22Rv1 (cell line): ENCODE data around the gene KNCN.

ENCODE experiments used
- ZFX ChIP-seq: fragments of 450-650 bp; IDR thresholded peaks from 2 replicates; pipeline ENCODE4 v1.6.1; 2017; ENCODE audit warnings: antibody characterized with exemption, borderline replicate concordance
- TF ChIP-seq, protein P1 (sequence below): fragments of 450-650 bp; IDR thresholded peaks from 2 replicates; pipeline ENCODE4 v1.5.1; 2017; ENCODE audit warnings: mild to moderate bottlenecking

DNA sequence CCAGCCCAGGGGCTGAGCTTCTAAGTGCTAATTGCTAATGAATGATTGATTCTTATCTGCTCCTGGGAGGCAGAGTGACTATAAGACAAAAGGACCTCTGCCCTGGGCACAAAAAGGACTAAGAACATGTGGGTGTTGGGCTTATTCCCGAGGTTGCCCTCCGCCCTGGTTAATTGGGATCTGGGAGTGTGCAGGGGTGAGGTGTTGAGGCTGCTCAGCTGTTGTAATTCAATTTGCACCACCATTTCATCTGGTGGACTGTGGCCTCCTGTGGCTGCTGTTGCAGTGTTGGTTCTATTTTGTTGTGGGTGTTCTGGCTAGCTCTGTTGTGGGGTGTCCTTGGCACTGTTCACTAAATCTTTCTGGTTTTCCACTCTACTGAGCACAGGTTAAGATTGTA is 13.3 kb downstream of the KNCN start:
- TF ChIP-seq, protein P1, sequence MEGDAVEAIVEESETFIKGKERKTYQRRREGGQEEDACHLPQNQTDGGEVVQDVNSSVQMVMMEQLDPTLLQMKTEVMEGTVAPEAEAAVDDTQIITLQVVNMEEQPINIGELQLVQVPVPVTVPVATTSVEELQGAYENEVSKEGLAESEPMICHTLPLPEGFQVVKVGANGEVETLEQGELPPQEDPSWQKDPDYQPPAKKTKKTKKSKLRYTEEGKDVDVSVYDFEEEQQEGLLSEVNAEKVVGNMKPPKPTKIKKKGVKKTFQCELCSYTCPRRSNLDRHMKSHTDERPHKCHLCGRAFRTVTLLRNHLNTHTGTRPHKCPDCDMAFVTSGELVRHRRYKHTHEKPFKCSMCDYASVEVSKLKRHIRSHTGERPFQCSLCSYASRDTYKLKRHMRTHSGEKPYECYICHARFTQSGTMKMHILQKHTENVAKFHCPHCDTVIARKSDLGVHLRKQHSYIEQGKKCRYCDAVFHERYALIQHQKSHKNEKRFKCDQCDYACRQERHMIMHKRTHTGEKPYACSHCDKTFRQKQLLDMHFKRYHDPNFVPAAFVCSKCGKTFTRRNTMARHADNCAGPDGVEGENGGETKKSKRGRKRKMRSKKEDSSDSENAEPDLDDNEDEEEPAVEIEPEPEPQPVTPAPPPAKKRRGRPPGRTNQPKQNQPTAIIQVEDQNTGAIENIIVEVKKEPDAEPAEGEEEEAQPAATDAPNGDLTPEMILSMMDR, result no peak
- no peak for TF ChIP-seq ZFX
